Endothelial cell of umbilical vein (primary cell): Measurements from ENCODE around the gene RAB27B. TPM values are rescaled to one million over a fixed set of nuclear protein-coding genes. Genes with fewer than 3 reads are reported as not detected.

Experiments used
- BruUV-seq: library from RNA; stranded (reverse); fragments of 400-500 nt; replicated peaks from 2 replicates; lab custom pipeline; 2021; lab: Mats Ljungman, UMichigan
- CTCF ChIA-PET: fragments of 300-600, 350-600 bp; sonication (Branson Sonifier 250); formaldehyde crosslinking; loops from one replicate; lab custom pipeline; 2021; ENCODE audit warnings: antibody characterized with exemption, inconsistent platforms; lab: Charles Lee
- POLR2A ChIA-PET: fragments of 300-600, 350-600 bp; sonication (Branson Sonifier 250); formaldehyde crosslinking; loops from one replicate; lab custom pipeline; 2021; ENCODE audit warnings: antibody characterized with exemption, inconsistent platforms; lab: Charles Lee
- DNase-seq: peaks from one replicate; pipeline ENCODE4 v3.0.0-alpha.2; 2011; ENCODE audit warnings: low read depth, low spot score
- FAIRE-seq: peaks from 2 replicates; lab custom pipeline; 2011; peaks lifted over from hg19 to GRCh38; lab: Jason Lieb, UNC
- H2AFZ ChIP-seq: 2 replicates; pipeline ENCODE4 v1.6.0; 2012; ENCODE audit warnings: low read depth, low read length, control low read depth, inconsistent platforms
- H3K27ac ChIP-seq: 2 replicates; pipeline ENCODE4 v1.5.1; 2011; ENCODE audit warnings: low read depth, mild to moderate bottlenecking, control low read depth, low read length, moderate library complexity; ENCODE audit not compliant: insufficient read depth
- H3K27me3 ChIP-seq, 2 experiments: 2 replicates each; pipeline versions ENCODE4 v1.6.0 to v1.6.1; 2011; ENCODE audit warnings: low read length in 2 of 2, mixed read lengths in 1 of 2; ENCODE audit not compliant: control insufficient read depth in 2 of 2, insufficient read depth in 2 of 2
- H3K36me3 ChIP-seq, 2 experiments: 2 replicates in 1 of 2; 3 replicates in 1 of 2; pipeline ENCODE4 v1.5.1; 2011; ENCODE audit warnings: low read length in 2 of 2, mild to moderate bottlenecking in 1 of 2, moderate library complexity in 1 of 2; ENCODE audit not compliant: control insufficient read depth in 2 of 2, insufficient read depth in 2 of 2; ENCODE audit errors: extremely low read depth in 1 of 2
- H3K4me1 ChIP-seq: 3 replicates; pipeline ENCODE4 v1.5.1; 2011; ENCODE audit warnings: mild to moderate bottlenecking, low read length; ENCODE audit not compliant: control insufficient read depth, insufficient read depth; ENCODE audit errors: extremely low read depth
- H3K4me2 ChIP-seq: 2 replicates; pipeline ENCODE4 v1.6.1; 2011; ENCODE audit warnings: low read length, control low read depth, mixed read lengths; ENCODE audit not compliant: insufficient read depth
- H3K4me3 ChIP-seq, 3 experiments: fragments of 200-600 bp in 1 of 3; sonication (generic), shearing (Covaris generic) in 1 of 3; replicated peaks in 1 of 3; 2 replicates each; pipeline ENCODE4 v1.5.1; 2011 to 2016; ENCODE audit warnings: control low read depth in 3 of 3, low read length in 3 of 3, mild to moderate bottlenecking in 2 of 3, inconsistent platforms in 1 of 3, low read depth in 1 of 3, moderate library complexity in 1 of 3; ENCODE audit not compliant: insufficient read depth in 1 of 3
- H3K79me2 ChIP-seq: 2 replicates; pipeline ENCODE4 v1.6.0; 2012; ENCODE audit warnings: low read length, inconsistent platforms; ENCODE audit not compliant: control insufficient read depth, insufficient read depth
- H3K9ac ChIP-seq: replicated peaks from 2 replicates; pipeline ENCODE3; 2011; ENCODE audit warnings: low read length, control low read depth; ENCODE audit not compliant: insufficient read depth; ENCODE audit errors: extremely low read depth
- H3K9me1 ChIP-seq: replicated peaks from 3 replicates; pipeline ENCODE4 v1.6.0; 2011; ENCODE audit warnings: mild to moderate bottlenecking, low read length; ENCODE audit not compliant: control insufficient read depth, insufficient read depth; ENCODE audit errors: extremely low read depth
- H3K9me3 ChIP-seq: replicated peaks from 2 replicates; pipeline ENCODE4 v1.5.1; 2012; ENCODE audit warnings: low read length, inconsistent platforms; ENCODE audit not compliant: control insufficient read depth, insufficient read depth
- H4K20me1 ChIP-seq: replicated peaks from 2 replicates; pipeline ENCODE3; 2011; ENCODE audit warnings: mild to moderate bottlenecking, low read length; ENCODE audit not compliant: control insufficient read depth, insufficient read depth; ENCODE audit errors: extremely low read depth
- EZH2 ChIP-seq: IDR thresholded peaks from 2 replicates; pipeline ENCODE4 v1.6.1; 2012; ENCODE audit warnings: borderline replicate concordance, low read depth, mild to moderate bottlenecking, moderate library complexity, low read length, inconsistent platforms; ENCODE audit not compliant: severe bottlenecking
- FOS ChIP-seq: IDR thresholded peaks from 2 replicates; pipeline ENCODE4 v1.6.1; 2011; ENCODE audit warnings: mild to moderate bottlenecking, low read length, moderate library complexity, borderline replicate concordance; ENCODE audit not compliant: insufficient read depth
- GATA2 ChIP-seq: IDR thresholded peaks from 2 replicates; pipeline ENCODE4 v1.7.0; 2011; ENCODE audit warnings: low read depth, mild to moderate bottlenecking, moderate library complexity, mixed read lengths, low read length; ENCODE audit not compliant: insufficient read length, insufficient read depth
- JUN ChIP-seq: IDR thresholded peaks from 2 replicates; pipeline ENCODE4 v1.6.1; 2011; ENCODE audit warnings: borderline replicate concordance, low read depth; ENCODE audit not compliant: insufficient read length, insufficient read depth
- MYC ChIP-seq: IDR thresholded peaks from one replicate; pipeline ENCODE4 v1.6.1; 2011; ENCODE audit warnings: mild to moderate bottlenecking, low read depth, low read length
- POLR2A ChIP-seq: IDR thresholded peaks from 2 replicates; pipeline ENCODE4 v1.6.1; 2012; ENCODE audit warnings: low read depth, mild to moderate bottlenecking, control low read depth, low read length
- POLR2AphosphoS5 ChIP-seq: IDR thresholded peaks from 2 replicates; pipeline ENCODE4 v1.6.1; 2012; ENCODE audit warnings: low read depth, mild to moderate bottlenecking, control low read depth, low read length, moderate library complexity; ENCODE audit not compliant: insufficient read depth
- dilution Hi-C: fragments of 300-500 bp; cut with MboI; formaldehyde crosslinking; loops from one replicate; pipeline ENCODE4 v1.15.0; 2019; ENCODE audit warnings: low sequenced_read_pairs; ENCODE audit not compliant: extremely low pct_ligation_motif_present
- intact Hi-C: fragments of 100-400 bp; cut with micrococcal nuclease; formaldehyde crosslinking; loops from one replicate; pipeline ENCODE4 v1.10.0; 2022
- polyA plus RNA-seq, 4 experiments: library from polyadenylated mRNA; depleted of rRNA in 3 of 4; stranded (reverse) in 3 of 4; unstranded in 1 of 4; fragments of >200 nt; gene quantifications; 2 replicates each; pipeline versions ENCODE4 v1.2.1 to v1.2.3, GENCODE V29; 2011 to 2012; ENCODE audit warnings: missing spikeins in 1 of 4
- total RNA-seq: library from RNA; stranded (reverse); gene quantifications from 2 replicates; pipeline ENCODE4 v1.2.3, GENCODE V29; 2021
- TF ChIP-seq, protein P1 (sequence below), 2 donors: IDR thresholded peaks; 1 replicate in 1 of 2; 2 replicates in 1 of 2; pipeline ENCODE4 v1.5.1; 2011; ENCODE audit warnings: low read length in 2 of 2, mild to moderate bottlenecking in 2 of 2, moderate library complexity in 2 of 2, control low read depth in 1 of 2, inconsistent platforms in 1 of 2, low read depth in 1 of 2; ENCODE audit not compliant: insufficient read depth in 1 of 2; ENCODE audit errors: extremely low read depth in 1 of 2
- TF ChIP-seq, protein P2 (sequence below): IDR thresholded peaks from 2 replicates; pipeline ENCODE4 v1.6.1; 2011; ENCODE audit not compliant: insufficient read depth, insufficient read length

The RAB27B gene
- total and polyA plus RNA-seq, 2 donors (not counting 3 experiments of a cell fraction or from before 2014, with no cell fraction given): not detected

- H3K9ac ChIP-seq: no peak overlapping the region
- TF ChIP-seq, protein P1, sequence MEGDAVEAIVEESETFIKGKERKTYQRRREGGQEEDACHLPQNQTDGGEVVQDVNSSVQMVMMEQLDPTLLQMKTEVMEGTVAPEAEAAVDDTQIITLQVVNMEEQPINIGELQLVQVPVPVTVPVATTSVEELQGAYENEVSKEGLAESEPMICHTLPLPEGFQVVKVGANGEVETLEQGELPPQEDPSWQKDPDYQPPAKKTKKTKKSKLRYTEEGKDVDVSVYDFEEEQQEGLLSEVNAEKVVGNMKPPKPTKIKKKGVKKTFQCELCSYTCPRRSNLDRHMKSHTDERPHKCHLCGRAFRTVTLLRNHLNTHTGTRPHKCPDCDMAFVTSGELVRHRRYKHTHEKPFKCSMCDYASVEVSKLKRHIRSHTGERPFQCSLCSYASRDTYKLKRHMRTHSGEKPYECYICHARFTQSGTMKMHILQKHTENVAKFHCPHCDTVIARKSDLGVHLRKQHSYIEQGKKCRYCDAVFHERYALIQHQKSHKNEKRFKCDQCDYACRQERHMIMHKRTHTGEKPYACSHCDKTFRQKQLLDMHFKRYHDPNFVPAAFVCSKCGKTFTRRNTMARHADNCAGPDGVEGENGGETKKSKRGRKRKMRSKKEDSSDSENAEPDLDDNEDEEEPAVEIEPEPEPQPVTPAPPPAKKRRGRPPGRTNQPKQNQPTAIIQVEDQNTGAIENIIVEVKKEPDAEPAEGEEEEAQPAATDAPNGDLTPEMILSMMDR (IDR thresholded peaks at IDR 0.05; ENCODE audit: extremely low read depth in 1 of 2, insufficient read depth in 1 of 2, low read depth in 1 of 2, low read length in 2 of 2): no peak
- TF ChIP-seq POLR2AphosphoS5 (no peak), GATA2 (no peak), EZH2 (no peak), POLR2A (no peak), FOS (peak; percentile 63), MYC (no peak), JUN (peak; percentile 36)
- TF ChIP-seq, protein P2, sequence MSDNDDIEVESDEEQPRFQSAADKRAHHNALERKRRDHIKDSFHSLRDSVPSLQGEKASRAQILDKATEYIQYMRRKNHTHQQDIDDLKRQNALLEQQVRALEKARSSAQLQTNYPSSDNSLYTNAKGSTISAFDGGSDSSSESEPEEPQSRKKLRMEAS: no peak
- dilution Hi-C loops: no loop called here
- H3K27ac ChIP-seq: no peak overlapping the region
- peak; percentile 28 for DNase-seq
- no peaks in the 10 kb centered on the region for H3K4me1 ChIP-seq
- no TSS peak for BruUV-seq
- peak; percentile 26 for FAIRE-seq
- ChIA-PET POLR2A (no interaction called here), CTCF (interaction anchor here (0.6 kb wide), 1 partner anchor 9 kb away, joined by 3 read pairs; no protein-coding TSS in a partner anchor)
- no peaks in the 10 kb centered on the region for H3K79me2 ChIP-seq
- H3K4me2 ChIP-seq: no peak overlapping the region
- H2AFZ ChIP-seq: no peak overlapping the region
- H3K27me3 ChIP-seq: no peaks in the 10 kb centered on the region
- no peaks in the 10 kb centered on the region for H4K20me1 ChIP-seq
- no peaks in the 10 kb centered on the region for H3K36me3 ChIP-seq
- intact Hi-C loops: no loop called here
- H3K9me1 ChIP-seq: no peaks in the 10 kb centered on the region
- H3K9me3 ChIP-seq: no peaks in the 10 kb centered on the region
- H3K4me3 ChIP-seq: no peak overlapping the region
Observed at GRCh38 chr18:54924948-54925347, 96.7 kb downstream of the RAB27B start.
